IPS DF 4.7 (cell line): ENCODE results near the gene MED1.
"Not testable (repeated sequence)": the region's sequence is repeated elsewhere in the genome, so short reads cannot be mapped to it uniquely, and the experiment has no call there.

Source experiments
- DNase-seq: peaks from one replicate; pipeline ENCODE4 v3.0.0-alpha.2; 2013; ENCODE audit warnings: low spot score; ENCODE audit errors: extremely low read depth

Gene MED1

GRCh38 chr17:39450847-39451581, at the start of gene MED1:
MED1 (minus strand) TSS chr17:39451263; CDS start chr17:39451062, 201 bp downstream.
- peak; percentile 97 for DNase-seq

GRCh38 chr17:39496921-39497320, 45.9 kb upstream of the MED1 start:
- DNase-seq = not testable (repeated sequence)

- DNase-seq = no peak
Observed at GRCh38 chr17:39487946-39488345, 36.9 kb upstream of the MED1 start.

GRCh38 chr17:39487490-39487889, 36.4 kb upstream of the MED1 start:
- not testable (repeated sequence) for DNase-seq

GRCh38 chr17:39486242-39486641, 35.2 kb upstream of the MED1 start:
- DNase-seq = no peak

GRCh38 chr17:39485555-39485954, 34.5 kb upstream of the MED1 start:
- no peak for DNase-seq

GRCh38 chr17:39484178-39484577, 33.1 kb upstream of the MED1 start:
- DNase-seq = no peak

GRCh38 chr17:39483506-39483905, 32.4 kb upstream of the MED1 start:
- no peak for DNase-seq

- DNase-seq = not testable (repeated sequence)
Observed at GRCh38 chr17:39479631-39480030, 28.6 kb upstream of the MED1 start.

GRCh38 chr17:39473310-39473709, 22.2 kb upstream of the MED1 start:
- DNase-seq = no peak

- DNase-seq = not testable (repeated sequence)
Observed at GRCh38 chr17:39468610-39469009, 17.5 kb upstream of the MED1 start.

GRCh38 chr17:39464639-39465181, 13.6 kb upstream of the MED1 start:
- DNase-seq = not testable (repeated sequence)

GRCh38 chr17:39462631-39463375, 11.7 kb upstream of the MED1 start:
- no peak for DNase-seq

- no peak for DNase-seq
Observed at GRCh38 chr17:39461926-39462569, 11.0 kb upstream of the MED1 start.

GRCh38 chr17:39461113-39461925, 10.3 kb upstream of the MED1 start, which contains the start of gene CDK12:
CDK12 (plus strand) TSS chr17:39461486; CDS start chr17:39462072, 586 bp downstream.
- DNase-seq = peak; percentile 98

GRCh38 chr17:39455919-39456318, 4.9 kb upstream of the MED1 start:
- DNase-seq = no peak

GRCh38 chr17:39450051-39450450, 1.0 kb downstream of the MED1 start:
- DNase-seq = no peak

GRCh38 chr17:39447561-39447960, 3.5 kb downstream of the MED1 start:
- DNase-seq = no peak

GRCh38 chr17:39443326-39443725, 7.7 kb downstream of the MED1 start:
- DNase-seq = no peak

- DNase-seq = not testable (repeated sequence)
Observed at GRCh38 chr17:39439868-39440267, 11.2 kb downstream of the MED1 start.

- DNase-seq = no peak
Observed at GRCh38 chr17:39429600-39429999, 21.5 kb downstream of the MED1 start.
